Neuronal stem cell (in vitro differentiated cells): ENCODE results near the gene CABP4.

Source experiments
- DNase-seq: peaks from one replicate; pipeline ENCODE4 v3.0.0-alpha.2; 2013; ENCODE audit warnings: low spot score
- H2AFZ ChIP-seq: one replicate; pipeline ENCODE4 v1.6.1; 2013; ENCODE audit warnings: mild to moderate bottlenecking, low read length, inconsistent platforms
- H2AK5ac ChIP-seq: 2 replicates; pipeline ENCODE4 v1.6.1; 2013; ENCODE audit warnings: low read depth, mild to moderate bottlenecking, inconsistent platforms, low read length, moderate library complexity, mixed read lengths
- H2BK120ac ChIP-seq: 2 replicates; pipeline ENCODE4 v1.6.1; 2013; ENCODE audit warnings: low read depth, mild to moderate bottlenecking, inconsistent platforms, low read length, moderate library complexity, mixed read lengths
- H2BK12ac ChIP-seq: one replicate; pipeline ENCODE4 v1.6.1; 2013; ENCODE audit warnings: low read length, inconsistent platforms
- H2BK15ac ChIP-seq: 2 replicates; pipeline ENCODE4 v1.6.1; 2013; ENCODE audit warnings: mild to moderate bottlenecking, low read length, inconsistent platforms, mixed read lengths
- H2BK5ac ChIP-seq: one replicate; pipeline ENCODE4 v1.6.1; 2013; ENCODE audit warnings: inconsistent platforms, mild to moderate bottlenecking, low read length, moderate library complexity
- H3K14ac ChIP-seq: one replicate; pipeline ENCODE4 v1.6.1; 2013; ENCODE audit warnings: low read length, inconsistent platforms
- H3K18ac ChIP-seq: 2 replicates; pipeline ENCODE4 v1.6.1; 2013; ENCODE audit warnings: low read length, inconsistent platforms
- H3K23ac ChIP-seq: 2 replicates; pipeline ENCODE4 v1.6.1; 2013; ENCODE audit warnings: low read depth, mild to moderate bottlenecking, mixed read lengths, low read length, inconsistent platforms; ENCODE audit not compliant: poor library complexity
- H3K27ac ChIP-seq: replicated peaks from 3 replicates; pipeline ENCODE4 v1.5.1; 2013; ENCODE audit warnings: low read length, inconsistent platforms
- H3K27me3 ChIP-seq, 3 experiments: 2 replicates each; pipeline ENCODE4 v1.6.1; 2013; ENCODE audit warnings: low read length in 3 of 3, mild to moderate bottlenecking in 2 of 3, inconsistent platforms in 1 of 3, low read depth in 1 of 3, mixed read lengths in 1 of 3, moderate library complexity in 1 of 3; ENCODE audit not compliant: control insufficient read depth in 3 of 3, insufficient read depth in 3 of 3
- H3K36me3 ChIP-seq, 2 donors: replicated peaks in 1 of 2; 2 replicates each; pipeline ENCODE4 v1.6.1; 2013; ENCODE audit warnings: low read length in 2 of 2; ENCODE audit not compliant: control insufficient read depth in 2 of 2, insufficient read depth in 2 of 2
- H3K4ac ChIP-seq: 2 replicates; pipeline ENCODE4 v1.6.1; 2013; ENCODE audit warnings: inconsistent platforms, mild to moderate bottlenecking, low read length, moderate library complexity
- H3K4me1 ChIP-seq, 2 donors: 1 replicate in 1 of 2; 2 replicates in 1 of 2; pipeline ENCODE4 v1.6.1; 2013; ENCODE audit warnings: low read length in 2 of 2, low read depth in 1 of 2; ENCODE audit not compliant: control insufficient read depth in 2 of 2, insufficient read depth in 1 of 2
- H3K4me2 ChIP-seq: one replicate; pipeline ENCODE4 v1.6.1; 2013; ENCODE audit warnings: mild to moderate bottlenecking, low read length, inconsistent platforms; ENCODE audit not compliant: insufficient read depth, poor library complexity, severe bottlenecking
- H3K4me3 ChIP-seq, 2 donors: 2 replicates each; pipeline ENCODE4 v1.5.1; 2013; ENCODE audit warnings: low read length in 2 of 2, mild to moderate bottlenecking in 2 of 2, inconsistent platforms in 1 of 2, moderate library complexity in 1 of 2
- H3K79me1 ChIP-seq: one replicate; pipeline ENCODE4 v1.6.1; 2013; ENCODE audit warnings: low read depth, mild to moderate bottlenecking, inconsistent platforms, low read length, moderate library complexity
- H3K9ac ChIP-seq: one replicate; pipeline ENCODE4 v1.6.1; 2013; ENCODE audit warnings: mild to moderate bottlenecking, low read depth, low read length, inconsistent platforms; ENCODE audit not compliant: poor library complexity
- H3K9me3 ChIP-seq, 2 donors: replicated peaks in 1 of 2; 2 replicates each; pipeline versions ENCODE3 to v1.6.1; 2013; ENCODE audit warnings: low read length in 2 of 2, mild to moderate bottlenecking in 2 of 2, inconsistent platforms in 1 of 2, low read depth in 1 of 2, mixed read lengths in 1 of 2, moderate library complexity in 1 of 2; ENCODE audit not compliant: control insufficient read depth in 2 of 2, insufficient read depth in 1 of 2
- H4K8ac ChIP-seq: one replicate; pipeline ENCODE4 v1.6.1; 2013; ENCODE audit warnings: low read depth, mild to moderate bottlenecking, inconsistent platforms, low read length, moderate library complexity
- H4K91ac ChIP-seq: one replicate; pipeline ENCODE4 v1.6.1; 2013; ENCODE audit warnings: low read length, low read depth, mild to moderate bottlenecking, inconsistent platforms; ENCODE audit not compliant: poor library complexity
- WGBS, 2 donors: extraction: QIAGEN DNeasy Blood & Tissue Kit; methylation state at CpG; one replicate each; pipeline ENCODE4 v1.1.7; 2013; ENCODE audit warnings: missing lambda C conversion rate in 2 of 2, mixed read lengths in 1 of 2; ENCODE audit not compliant: insufficient read length in 2 of 2, insufficient replicate concordance in 1 of 2; ENCODE audit errors: extremely low coverage in 2 of 2; 5-methylcytosine and 5-hydroxymethylcytosine counted together

The CABP4 gene

DNA sequence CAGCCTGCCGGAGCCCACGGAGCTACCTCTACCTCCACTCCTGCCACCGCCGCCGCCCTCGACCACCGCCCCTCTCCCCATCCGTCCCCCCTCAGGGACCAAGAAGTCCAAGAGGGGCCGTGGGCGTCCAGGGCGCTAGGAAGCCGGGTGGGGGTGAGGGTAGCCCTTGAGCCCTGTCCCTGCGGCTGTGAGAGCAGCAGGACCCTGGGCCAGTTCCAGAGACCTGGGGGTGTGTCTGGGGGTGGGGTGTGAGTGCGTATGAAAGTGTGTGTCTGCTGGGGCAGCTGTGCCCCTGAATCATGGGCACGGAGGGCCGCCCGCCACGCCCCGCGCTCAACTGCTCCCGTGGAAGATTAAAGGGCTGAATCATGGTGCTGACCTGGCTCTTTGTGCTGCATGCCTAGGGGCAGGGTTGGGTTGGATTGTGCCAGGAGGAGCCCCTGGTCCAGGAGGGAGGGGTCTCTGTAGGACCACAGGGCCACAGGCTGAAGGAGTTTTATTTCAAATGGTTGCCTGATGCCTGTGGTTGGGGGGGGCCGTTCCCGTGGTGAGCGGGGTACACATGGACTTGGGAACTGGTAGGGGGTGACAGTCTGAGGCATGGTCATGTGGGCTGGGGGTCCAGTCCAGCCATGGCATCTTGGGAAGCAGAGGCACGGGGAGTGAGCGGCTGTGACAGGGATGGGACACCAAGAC is 20.0 kb upstream of the CABP4 start:
- Histone ChIP-seq H2BK120ac (no peak overlapping the region), H3K9me3 (no peaks in the 10 kb centered on the region), H2BK15ac (no peak overlapping the region), H3K27ac (no peak overlapping the region), H3K4me2 (no peak overlapping the region), H3K27me3 (peaks cover 0 to 1% (median 0%) of the 10 kb centered on the region in 3 experiments), H3K36me3 (peaks cover 39 to 79% of the 10 kb centered on the region in 2 donors), H3K9ac (no peak overlapping the region), H2AK5ac (no peak overlapping the region), H2BK12ac (no peak overlapping the region), H2BK5ac (no peak overlapping the region), H3K4ac (no peak overlapping the region), H3K4me3 (peak overlapping the region in 1 of 2 donors; percentile 6), H4K91ac (no peak overlapping the region), H3K23ac (no peak overlapping the region), H3K4me1 (no peaks in the 10 kb centered on the region), H3K79me1 (peaks cover 2% of the 10 kb centered on the region), H3K18ac (no peak overlapping the region), H4K8ac (no peak overlapping the region), H3K14ac (no peak overlapping the region), H2AFZ (no peak overlapping the region)
- WGBS, 2 donors, result no CpG with 5 or more reads among the region's 26 CpGs
- no peak for DNase-seq

- no peak overlapping the region for H2BK5ac ChIP-seq
- H4K8ac ChIP-seq, result no peak overlapping the region
- no peak overlapping the region for H3K18ac ChIP-seq
- WGBS, 2 donors, result no CpG with 5 or more reads among the region's 38 CpGs
- H3K27me3 ChIP-seq, result peaks cover 0 to 1% (median 0%) of the 10 kb centered on the region in 3 experiments
- no peak overlapping the region for H2AFZ ChIP-seq
- peak overlapping the region; percentile 70 for H3K9ac ChIP-seq
- no peak overlapping the region for H4K91ac ChIP-seq
- H3K9me3 ChIP-seq, result no peaks in the 10 kb centered on the region
- H2BK120ac ChIP-seq, result no peak overlapping the region
- H2BK12ac ChIP-seq, result no peak overlapping the region
- no peak overlapping the region for H2AK5ac ChIP-seq
- H3K23ac ChIP-seq, result peak overlapping the region; percentile 93
- no peak overlapping the region for H3K4ac ChIP-seq
- H3K4me2 ChIP-seq, result no peak overlapping the region
- DNase-seq, result no peak
- H3K14ac ChIP-seq, result no peak overlapping the region
- peak overlapping the region in 1 of 2 donors; percentile 6 for H3K4me3 ChIP-seq
- H3K79me1 ChIP-seq, result peaks cover 2% of the 10 kb centered on the region
- no peaks in the 10 kb centered on the region for H3K4me1 ChIP-seq
- H3K36me3 ChIP-seq, result peaks cover 38 to 82% of the 10 kb centered on the region in 2 donors
- no peak overlapping the region for H2BK15ac ChIP-seq
- H3K27ac ChIP-seq, result no peak overlapping the region
Observed at GRCh38 chr11:67435727-67436458, 19.3 kb upstream of the CABP4 start.

GRCh38 chr11:67436459-67437081 is 18.6 kb upstream of the CABP4 start:
- H3K14ac ChIP-seq, result no peak overlapping the region
- H2BK12ac ChIP-seq, result no peak overlapping the region
- H3K27me3 ChIP-seq, result peaks cover 0 to 1% (median 0%) of the 10 kb centered on the region in 3 experiments
- WGBS, 2 donors, result no CpG with 5 or more reads among the region's 6 CpGs
- no peak overlapping the region for H2BK120ac ChIP-seq
- H3K9me3 ChIP-seq, result no peaks in the 10 kb centered on the region
- no peak overlapping the region for H4K91ac ChIP-seq
- H3K4me3 ChIP-seq, result peak overlapping the region in 1 of 2 donors; percentile 15
- H4K8ac ChIP-seq, result no peak overlapping the region
- no peak overlapping the region for H3K4ac ChIP-seq
- no peaks in the 10 kb centered on the region for H3K4me1 ChIP-seq
- no peak overlapping the region for H3K23ac ChIP-seq
- no peak overlapping the region for H2AFZ ChIP-seq
- no peak overlapping the region for H2BK15ac ChIP-seq
- no peak overlapping the region for H3K18ac ChIP-seq
- no peak overlapping the region for H3K4me2 ChIP-seq
- H2AK5ac ChIP-seq, result no peak overlapping the region
- H3K36me3 ChIP-seq, result peaks cover 38 to 83% of the 10 kb centered on the region in 2 donors
- H3K79me1 ChIP-seq, result peaks cover 2% of the 10 kb centered on the region
- no peak overlapping the region for H3K9ac ChIP-seq
- no peak overlapping the region for H3K27ac ChIP-seq
- no peak for DNase-seq
- no peak overlapping the region for H2BK5ac ChIP-seq
